IPS DF 4.7 (cell line): ENCODE results near the gene COX11.
A peak's percentile ranks its signal among the peaks of the same experiment; 100 is the strongest.

Experiments
- DNase-seq: peaks from one replicate; pipeline ENCODE4 v3.0.0-alpha.2; 2013; ENCODE audit warnings: low spot score; ENCODE audit errors: extremely low read depth

COX11 gene, protein sequence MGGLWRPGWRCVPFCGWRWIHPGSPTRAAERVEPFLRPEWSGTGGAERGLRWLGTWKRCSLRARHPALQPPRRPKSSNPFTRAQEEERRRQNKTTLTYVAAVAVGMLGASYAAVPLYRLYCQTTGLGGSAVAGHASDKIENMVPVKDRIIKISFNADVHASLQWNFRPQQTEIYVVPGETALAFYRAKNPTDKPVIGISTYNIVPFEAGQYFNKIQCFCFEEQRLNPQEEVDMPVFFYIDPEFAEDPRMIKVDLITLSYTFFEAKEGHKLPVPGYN

GRCh38 chr17:54968262-54968987 lies at the start of gene COX11, which contains the start of gene STXBP4:
Gene COX11, minus strand, starts transcription at chr17:54968654. Its CDS starts 8 bp downstream, at chr17:54968646.
Gene STXBP4, plus strand, starts transcription at chr17:54968765. Its CDS starts 17,455 bp downstream, at chr17:54986220.
- DNase-seq: peak; percentile 74

- DNase-seq: peak; percentile 36
Measured at GRCh38 chr17:55005520-55005919, 37.1 kb upstream of the COX11 start.

GRCh38 chr17:55004484-55004883 lies 36.0 kb upstream of the COX11 start:
- no peak for DNase-seq

GRCh38 chr17:55002458-55002857 lies 34.0 kb upstream of the COX11 start:
- DNase-seq: no peak

GRCh38 chr17:54996441-54996840 lies 28.0 kb upstream of the COX11 start:
- DNase-seq: no peak

DNA sequence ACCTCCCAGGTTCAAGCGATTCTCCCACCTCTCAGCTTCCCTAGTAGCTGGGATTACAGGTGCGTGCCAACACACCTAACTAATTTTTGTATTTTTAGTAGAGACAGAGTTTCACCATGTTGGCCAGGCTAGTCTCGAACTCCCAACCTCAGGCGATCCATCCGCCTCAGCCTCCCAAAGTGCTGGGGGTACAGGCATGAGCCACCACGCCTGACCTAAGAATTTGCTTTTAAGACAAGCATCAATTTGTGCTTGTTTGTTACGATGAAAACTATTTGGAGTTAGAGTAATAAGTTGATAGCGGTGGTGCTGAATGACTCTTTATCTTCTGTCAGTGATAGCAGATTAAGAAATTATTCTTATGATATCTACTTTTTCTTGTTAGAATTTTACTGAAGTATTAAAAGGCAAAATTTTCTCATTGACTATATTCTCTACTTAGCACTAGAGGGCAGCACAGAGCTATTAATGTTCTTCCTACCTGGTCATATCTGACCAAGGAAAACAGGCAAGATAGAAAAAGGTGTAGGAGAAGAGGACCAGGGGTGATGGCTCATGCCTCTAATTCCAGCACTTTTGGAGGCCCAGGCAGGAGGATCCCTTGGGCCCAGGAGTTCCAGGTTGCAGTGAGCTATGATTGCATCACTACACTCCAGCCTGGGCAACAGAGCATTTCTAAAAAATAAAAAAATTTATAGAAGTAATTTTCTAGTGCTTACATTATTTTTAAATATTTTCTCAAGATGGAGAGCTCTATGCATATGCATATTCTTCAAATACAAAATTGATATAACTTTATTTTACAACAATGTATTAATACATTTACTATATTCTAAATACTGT lies 24.6 kb upstream of the COX11 start:
- DNase-seq: no peak

DNA sequence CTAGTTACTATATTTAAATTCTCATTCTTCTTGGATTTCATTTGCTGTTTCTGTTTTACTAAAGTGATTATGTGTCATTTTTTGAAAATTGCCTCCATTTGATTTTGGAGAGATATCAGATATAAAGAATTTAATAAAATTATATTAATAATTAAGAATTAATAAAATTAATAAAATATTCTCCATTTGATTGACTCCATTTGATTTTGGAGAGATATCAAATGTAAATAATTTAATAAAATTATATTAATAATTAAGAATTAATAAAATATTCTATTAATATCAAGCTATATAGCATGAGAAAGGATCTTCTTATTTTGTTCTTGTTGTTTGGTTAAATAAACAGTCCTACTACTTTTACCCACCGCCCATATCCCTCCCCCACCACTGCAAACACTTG lies 23.1 kb upstream of the COX11 start:
- DNase-seq: no peak

- DNase-seq: no peak
Measured at GRCh38 chr17:54990118-54990517, 21.7 kb upstream of the COX11 start.

- no peak for DNase-seq
Measured at GRCh38 chr17:54985476-54985875, 17.0 kb upstream of the COX11 start.

- DNase-seq: no peak
Measured at GRCh38 chr17:54983260-54983659, 14.8 kb upstream of the COX11 start.

GRCh38 chr17:54982399-54982798 lies 13.9 kb upstream of the COX11 start:
- no peak for DNase-seq

DNA sequence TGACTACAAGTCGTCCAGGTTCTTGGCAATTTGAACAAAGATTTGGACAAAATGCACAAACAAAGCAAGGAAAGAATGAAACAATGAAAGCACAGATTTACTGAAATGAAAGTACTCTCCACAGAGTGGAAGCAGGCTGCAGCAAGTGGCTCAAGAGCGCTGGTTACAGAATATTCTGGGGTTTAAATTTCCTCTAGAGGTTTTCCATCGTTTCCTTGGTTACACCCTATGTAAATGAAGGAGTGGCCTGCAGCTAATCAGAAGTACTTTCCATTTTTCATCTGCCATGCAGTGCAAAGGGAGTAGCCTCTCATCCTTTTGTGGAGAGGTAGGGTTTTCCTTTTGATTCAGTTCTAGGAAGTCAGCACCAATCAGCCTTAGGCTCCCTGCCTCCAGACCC lies 11.9 kb upstream of the COX11 start:
- DNase-seq: no peak

GRCh38 chr17:54979657-54980056 lies 11.2 kb upstream of the COX11 start:
- DNase-seq: no peak

DNA sequence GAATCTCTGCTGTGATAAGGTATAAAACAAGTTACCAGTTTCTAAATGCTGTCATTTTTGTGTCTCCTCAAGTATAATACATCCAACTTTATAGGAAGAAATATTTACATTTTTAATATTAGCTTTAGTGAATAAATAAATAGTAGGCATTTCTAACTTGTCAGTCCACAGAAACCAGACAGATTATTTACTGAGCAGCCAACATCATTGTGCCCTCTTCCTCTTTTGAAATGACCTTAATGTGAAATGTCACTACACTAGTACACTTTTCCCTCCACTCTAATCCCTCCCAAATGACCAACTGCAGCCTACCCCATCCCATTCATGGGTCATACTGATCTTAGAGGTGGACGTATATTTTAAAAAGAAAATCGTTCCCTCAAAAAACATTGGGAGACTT lies 9.3 kb upstream of the COX11 start:
- no peak for DNase-seq

DNA sequence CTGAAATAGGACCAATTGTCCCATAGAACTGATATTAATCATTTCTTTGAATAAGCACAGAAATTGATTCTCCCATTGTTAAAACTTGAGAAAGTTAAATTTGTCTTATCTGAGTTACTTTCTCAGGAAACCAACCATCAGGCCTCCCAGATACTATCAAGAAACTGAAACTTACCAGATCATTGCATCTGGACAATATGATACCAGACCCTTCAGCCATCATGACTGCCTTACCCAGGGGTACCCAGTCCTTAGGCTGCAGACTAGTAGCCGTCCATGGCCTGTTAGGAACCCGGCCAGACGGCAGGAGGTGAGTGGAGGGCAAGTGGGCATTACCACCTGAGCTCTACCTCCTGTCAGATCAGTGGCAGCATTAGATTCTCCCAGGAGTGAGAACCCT lies 7.9 kb upstream of the COX11 start:
- DNase-seq: no peak

GRCh38 chr17:54974759-54975158 lies 6.3 kb upstream of the COX11 start:
- DNase-seq: no peak

DNA sequence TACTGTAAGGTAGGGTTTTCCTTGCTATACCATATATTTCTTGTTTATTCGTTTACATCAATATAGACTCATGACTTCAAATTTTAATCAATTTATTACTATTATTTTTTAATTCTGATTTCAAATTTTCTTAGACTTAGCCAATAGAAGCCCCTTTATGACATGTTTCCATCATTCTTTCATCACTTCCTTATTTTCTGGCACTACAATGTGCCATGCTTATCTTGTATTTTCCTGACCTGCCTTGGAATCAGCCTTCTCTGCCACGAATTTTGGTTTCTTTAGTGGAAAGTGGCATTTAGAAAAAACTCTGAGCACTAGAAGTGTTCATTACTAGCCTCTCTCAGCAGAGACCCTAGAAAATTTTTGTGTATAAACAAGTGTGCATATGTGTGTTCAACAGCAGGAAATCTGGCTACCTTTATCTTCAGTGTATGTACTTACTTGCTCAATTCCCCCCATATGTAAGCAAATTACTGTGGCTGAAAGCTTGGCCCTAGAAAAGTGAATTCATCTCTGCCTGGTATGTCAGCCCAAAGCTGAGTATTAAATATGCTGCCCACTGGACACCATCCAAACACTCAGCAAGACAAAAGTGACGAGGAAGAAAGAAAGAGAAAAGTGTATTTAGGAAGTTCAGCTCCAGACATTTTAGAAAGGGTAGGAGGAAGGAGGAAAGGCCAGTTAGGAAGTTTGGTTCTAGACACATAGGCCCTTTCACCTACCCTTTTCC lies 4.1 kb upstream of the COX11 start:
- no peak for DNase-seq

GRCh38 chr17:54971901-54972300 lies 3.4 kb upstream of the COX11 start:
- DNase-seq: no peak

GRCh38 chr17:54971147-54971546 lies 2.7 kb upstream of the COX11 start:
- DNase-seq: no peak

DNA sequence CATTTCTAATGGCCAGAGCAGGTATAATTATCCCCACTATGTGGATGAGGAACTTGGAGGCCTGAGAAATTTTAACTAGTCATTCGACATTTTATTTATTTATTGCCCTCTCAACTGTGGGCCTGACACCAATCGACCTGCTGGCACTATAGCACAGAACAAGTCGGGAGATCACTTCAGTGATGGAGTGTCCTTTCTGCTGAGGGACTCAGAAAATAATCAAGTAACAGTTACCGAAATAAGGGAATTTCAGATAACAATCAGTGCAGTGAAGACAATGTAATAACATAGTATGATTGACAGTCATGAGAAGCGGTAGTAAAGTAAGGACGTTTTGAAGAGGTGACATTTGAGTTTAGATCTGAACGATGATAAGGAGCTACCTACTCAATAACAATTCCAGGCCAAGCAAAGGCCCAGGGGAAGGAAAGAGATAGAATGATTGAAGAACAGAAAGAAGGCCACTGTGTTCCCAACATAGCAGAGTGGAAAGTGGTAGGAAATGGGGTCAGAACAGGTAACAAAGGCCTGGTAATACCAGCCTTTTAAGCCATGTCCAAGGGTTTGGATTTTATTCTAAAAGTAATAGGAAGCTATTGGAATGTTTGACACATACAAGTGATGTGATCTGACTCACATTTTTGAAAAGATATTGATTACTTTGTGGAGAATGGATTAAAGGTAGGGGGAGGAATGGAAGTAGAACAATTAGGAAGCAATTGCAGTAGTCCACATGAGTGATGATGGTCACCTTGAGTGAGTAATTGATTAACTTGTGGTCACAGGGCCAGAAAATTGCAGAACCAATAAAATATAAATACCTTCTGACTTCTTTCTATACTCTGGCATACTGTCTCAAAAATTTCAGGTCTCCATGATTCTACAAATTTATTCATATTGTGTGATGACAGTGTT lies 1.5 kb upstream of the COX11 start:
- DNase-seq: no peak
